Endothelial cell (in vitro differentiated cells): ENCODE measurements around the gene VASH2. TPM values are rescaled to one million over a fixed set of nuclear protein-coding genes. Genes with fewer than 3 reads are reported as not detected.

Experiments
- DNase-seq: peaks from one replicate; pipeline ENCODE4 v3.0.0; 2021; ENCODE audit warnings: low spot score
- H3K27ac Mint-ChIP-seq: one replicate; pipeline ENCODE4 v1.8.0; 2021; ENCODE audit warnings: mixed read lengths, inconsistent platforms; ENCODE audit not compliant: unreplicated experiment
- H3K27me3 Mint-ChIP-seq: one replicate; pipeline ENCODE4 v1.8.0; 2021; ENCODE audit warnings: mild to moderate bottlenecking, moderate library complexity, mixed read lengths, inconsistent platforms; ENCODE audit not compliant: unreplicated experiment
- H3K36me3 Mint-ChIP-seq: one replicate; pipeline ENCODE4 v1.8.0; 2021; ENCODE audit warnings: mild to moderate bottlenecking, low read depth, mixed read lengths, inconsistent platforms; ENCODE audit not compliant: unreplicated experiment
- H3K4me1 Mint-ChIP-seq: one replicate; pipeline ENCODE4 v1.8.0; 2021; ENCODE audit warnings: mild to moderate bottlenecking, mixed read lengths, inconsistent platforms; ENCODE audit not compliant: unreplicated experiment
- H3K4me3 Mint-ChIP-seq: one replicate; pipeline ENCODE4 v1.8.0; 2021; ENCODE audit warnings: mild to moderate bottlenecking, mixed read lengths, inconsistent platforms; ENCODE audit not compliant: unreplicated experiment
- H3K9me3 Mint-ChIP-seq: one replicate; pipeline ENCODE4 v1.8.0; 2021; ENCODE audit warnings: mixed read lengths, inconsistent platforms; ENCODE audit not compliant: unreplicated experiment
- total RNA-seq: library from RNA; stranded (reverse); fragmentation: NEBNext Ultra II Directional; extraction: Animal tissue kit (Norgen Biotek cat#: 25700); gene quantifications from one replicate; pipeline ENCODE4 v1.2.1, GENCODE V29; 2021; ENCODE audit not compliant: unreplicated experiment
- TF ChIP-seq, protein P1 (sequence below): fragments of 200-600 bp; sonication (generic); IDR thresholded peaks from one replicate; pipeline ENCODE4 v1.5.0; 2021; ENCODE audit warnings: antibody characterized with exemption; ENCODE audit not compliant: unreplicated experiment

VASH2 gene
- total RNA-seq, 1 donor from 2014 or later = 8.3 TPM

DNA sequence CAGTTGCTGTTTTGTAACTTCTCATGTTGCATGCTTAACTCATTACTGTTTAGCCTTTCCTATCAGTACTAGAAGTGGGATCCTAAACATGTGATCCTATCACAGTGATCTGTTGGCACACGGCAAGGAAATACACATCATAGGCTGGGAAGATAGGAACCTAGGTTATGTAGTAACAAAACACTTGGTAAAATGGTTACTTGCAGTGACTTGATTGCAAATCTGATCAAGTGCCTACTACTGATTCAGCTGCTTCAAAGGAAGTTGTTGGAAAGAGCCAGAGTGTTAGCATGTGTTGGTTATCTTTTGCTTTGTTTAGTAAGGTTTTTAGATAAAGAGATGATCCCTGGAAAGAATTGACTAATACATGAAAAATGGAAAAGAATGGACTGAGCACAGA is 8.9 kb upstream of the VASH2 start:
- TF ChIP-seq, protein P1, sequence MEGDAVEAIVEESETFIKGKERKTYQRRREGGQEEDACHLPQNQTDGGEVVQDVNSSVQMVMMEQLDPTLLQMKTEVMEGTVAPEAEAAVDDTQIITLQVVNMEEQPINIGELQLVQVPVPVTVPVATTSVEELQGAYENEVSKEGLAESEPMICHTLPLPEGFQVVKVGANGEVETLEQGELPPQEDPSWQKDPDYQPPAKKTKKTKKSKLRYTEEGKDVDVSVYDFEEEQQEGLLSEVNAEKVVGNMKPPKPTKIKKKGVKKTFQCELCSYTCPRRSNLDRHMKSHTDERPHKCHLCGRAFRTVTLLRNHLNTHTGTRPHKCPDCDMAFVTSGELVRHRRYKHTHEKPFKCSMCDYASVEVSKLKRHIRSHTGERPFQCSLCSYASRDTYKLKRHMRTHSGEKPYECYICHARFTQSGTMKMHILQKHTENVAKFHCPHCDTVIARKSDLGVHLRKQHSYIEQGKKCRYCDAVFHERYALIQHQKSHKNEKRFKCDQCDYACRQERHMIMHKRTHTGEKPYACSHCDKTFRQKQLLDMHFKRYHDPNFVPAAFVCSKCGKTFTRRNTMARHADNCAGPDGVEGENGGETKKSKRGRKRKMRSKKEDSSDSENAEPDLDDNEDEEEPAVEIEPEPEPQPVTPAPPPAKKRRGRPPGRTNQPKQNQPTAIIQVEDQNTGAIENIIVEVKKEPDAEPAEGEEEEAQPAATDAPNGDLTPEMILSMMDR = no peak
- Mint-ChIP-seq H3K4me3 (no peak overlapping the region), H3K27me3 (peaks cover 1% of the 10 kb centered on the region), H3K36me3 (no peaks in the 10 kb centered on the region), H3K27ac (no peak overlapping the region), H3K4me1 (peaks cover 4% of the 10 kb centered on the region), H3K9me3 (no peaks in the 10 kb centered on the region)
- no peak for DNase-seq

DNA sequence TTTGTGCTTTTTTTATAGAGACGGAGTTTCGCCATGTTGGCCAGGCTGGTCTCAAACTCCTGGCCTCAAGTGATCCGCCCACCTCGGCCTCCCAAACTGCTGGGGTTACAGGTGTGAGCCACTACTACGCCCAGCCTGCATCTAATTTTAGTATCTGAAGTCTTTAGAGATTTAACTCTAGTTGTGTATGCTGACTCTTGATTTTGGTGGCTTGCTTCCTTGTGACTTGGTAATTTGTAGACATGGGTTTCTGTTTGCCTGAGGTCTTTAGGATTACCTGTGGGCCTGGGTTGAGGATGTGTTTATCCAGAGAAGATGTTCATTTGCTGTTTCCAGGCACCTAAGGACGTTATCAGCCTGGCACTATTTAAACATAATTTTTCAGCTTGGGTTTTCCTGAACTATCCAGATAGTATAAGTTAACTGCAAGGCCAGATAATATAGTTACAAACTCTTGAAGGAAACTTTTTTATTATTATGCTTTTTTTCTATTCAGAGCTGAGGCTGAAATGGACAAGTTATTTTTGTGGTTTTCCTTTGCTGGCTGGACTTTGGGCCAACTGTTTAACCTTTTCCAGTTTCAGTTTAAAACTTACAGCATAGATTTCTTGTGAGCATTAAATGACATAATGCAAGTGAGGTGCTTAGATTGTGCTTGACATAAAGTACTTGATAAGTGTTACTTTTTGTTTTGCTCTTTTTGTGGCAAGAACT is 7.5 kb upstream of the VASH2 start:
- Mint-ChIP-seq H3K4me1 (peaks cover 4% of the 10 kb centered on the region), H3K27me3 (peaks cover 1% of the 10 kb centered on the region), H3K36me3 (no peaks in the 10 kb centered on the region), H3K4me3 (no peak overlapping the region), H3K27ac (no peak overlapping the region), H3K9me3 (no peaks in the 10 kb centered on the region)
- no peak for DNase-seq
- TF ChIP-seq, protein P1 = no peak

DNA sequence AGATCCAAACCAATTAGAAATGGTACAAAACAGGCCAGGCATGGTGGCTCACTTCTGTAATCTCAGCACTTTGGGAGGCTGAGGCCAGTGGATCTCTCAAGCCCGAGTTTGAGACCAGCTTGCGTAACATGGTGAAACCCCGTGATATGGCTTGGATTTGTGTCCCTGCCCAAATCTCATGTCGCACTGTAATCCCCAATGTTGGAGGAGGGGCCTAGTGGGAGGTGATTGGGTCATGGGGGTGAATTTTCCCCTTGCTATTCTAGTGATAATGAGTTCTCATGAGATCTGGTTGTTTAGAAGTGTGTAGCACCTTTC is 7.0 kb upstream of the VASH2 start:
- Mint-ChIP-seq H3K4me1 (peaks cover 4% of the 10 kb centered on the region), H3K27me3 (peaks cover 1% of the 10 kb centered on the region), H3K4me3 (no peak overlapping the region), H3K27ac (no peak overlapping the region), H3K9me3 (no peaks in the 10 kb centered on the region), H3K36me3 (no peaks in the 10 kb centered on the region)
- TF ChIP-seq, protein P1 = no peak
- DNase-seq = no peak

DNA sequence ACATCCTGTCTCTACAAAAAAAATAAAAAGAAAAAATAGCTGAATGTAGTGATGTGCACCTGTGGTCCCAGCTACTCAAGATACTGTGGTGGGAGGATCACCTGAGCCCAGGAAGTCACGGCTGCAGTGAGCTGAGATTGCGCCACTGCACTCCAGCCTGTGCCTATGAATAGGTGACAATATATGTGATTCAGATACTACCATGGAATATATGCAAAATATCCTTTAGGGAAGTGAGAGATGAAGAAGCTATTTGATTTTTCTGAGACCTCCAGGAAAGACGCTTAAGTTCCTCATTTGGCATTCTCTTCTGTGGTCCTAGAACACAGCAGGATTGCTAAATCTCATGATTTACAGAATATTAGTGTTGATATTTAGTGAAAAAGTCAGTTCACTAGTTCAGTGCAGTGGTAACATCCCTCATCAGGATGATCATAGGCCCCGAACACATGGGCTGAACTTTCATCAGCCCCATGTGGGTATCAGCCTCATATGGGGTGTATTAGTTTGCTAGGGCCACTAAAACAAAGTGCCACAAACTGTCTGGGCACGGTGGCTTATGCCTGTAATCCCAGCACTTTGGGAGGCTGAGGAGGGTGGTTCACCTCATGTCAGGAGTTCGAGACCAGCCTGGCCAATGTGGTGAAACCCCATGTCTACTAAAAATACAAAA is 6.0 kb upstream of the VASH2 start:
- DNase-seq = no peak
- H3K9me3 Mint-ChIP-seq = no peaks in the 10 kb centered on the region

DNA sequence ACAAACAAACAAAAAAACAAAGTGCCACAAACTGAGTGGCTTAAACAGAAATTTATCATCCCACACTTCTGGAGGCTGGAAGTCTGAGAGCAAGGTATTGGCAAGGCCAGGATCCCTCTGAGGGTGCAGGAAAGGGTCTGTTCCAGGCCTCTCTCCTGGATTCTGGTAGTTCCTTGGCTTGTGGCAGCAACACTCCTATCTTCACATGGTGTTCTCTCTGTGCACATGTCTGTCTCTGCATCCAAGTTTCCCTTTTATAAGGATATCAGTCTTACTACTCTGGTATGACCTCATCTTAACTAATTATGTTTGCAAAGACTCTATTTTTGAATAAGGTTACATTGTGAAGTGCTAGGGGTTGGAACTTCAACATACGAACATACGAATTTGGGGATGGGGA is 5.3 kb upstream of the VASH2 start:
- Mint-ChIP-seq H3K4me1 (peaks cover 4% of the 10 kb centered on the region), H3K36me3 (no peaks in the 10 kb centered on the region), H3K4me3 (no peak overlapping the region), H3K27ac (no peak overlapping the region), H3K9me3 (no peaks in the 10 kb centered on the region), H3K27me3 (peaks cover 7% of the 10 kb centered on the region)
- TF ChIP-seq, protein P1 = no peak
- DNase-seq = no peak

More for the DNA sequence above, 6.0 kb upstream of the VASH2 start:
- Mint-ChIP-seq H3K4me1 (peaks cover 4% of the 10 kb centered on the region), H3K27me3 (peaks cover 2% of the 10 kb centered on the region), H3K4me3 (no peak overlapping the region), H3K36me3 (no peaks in the 10 kb centered on the region), H3K27ac (no peak overlapping the region)
- TF ChIP-seq, protein P1 = no peak
